HG02588 (cell line): ENCODE measurements around the gene EFCAB6.

Experiments
- ATAC-seq: cut with Tn5 transposase; IDR thresholded peaks from one replicate; pipeline ENCODE4 v1.9.1; 2021; ENCODE audit warnings: mild to moderate bottlenecking, moderate library complexity; ENCODE audit not compliant: unreplicated experiment

EFCAB6 gene

DNA sequence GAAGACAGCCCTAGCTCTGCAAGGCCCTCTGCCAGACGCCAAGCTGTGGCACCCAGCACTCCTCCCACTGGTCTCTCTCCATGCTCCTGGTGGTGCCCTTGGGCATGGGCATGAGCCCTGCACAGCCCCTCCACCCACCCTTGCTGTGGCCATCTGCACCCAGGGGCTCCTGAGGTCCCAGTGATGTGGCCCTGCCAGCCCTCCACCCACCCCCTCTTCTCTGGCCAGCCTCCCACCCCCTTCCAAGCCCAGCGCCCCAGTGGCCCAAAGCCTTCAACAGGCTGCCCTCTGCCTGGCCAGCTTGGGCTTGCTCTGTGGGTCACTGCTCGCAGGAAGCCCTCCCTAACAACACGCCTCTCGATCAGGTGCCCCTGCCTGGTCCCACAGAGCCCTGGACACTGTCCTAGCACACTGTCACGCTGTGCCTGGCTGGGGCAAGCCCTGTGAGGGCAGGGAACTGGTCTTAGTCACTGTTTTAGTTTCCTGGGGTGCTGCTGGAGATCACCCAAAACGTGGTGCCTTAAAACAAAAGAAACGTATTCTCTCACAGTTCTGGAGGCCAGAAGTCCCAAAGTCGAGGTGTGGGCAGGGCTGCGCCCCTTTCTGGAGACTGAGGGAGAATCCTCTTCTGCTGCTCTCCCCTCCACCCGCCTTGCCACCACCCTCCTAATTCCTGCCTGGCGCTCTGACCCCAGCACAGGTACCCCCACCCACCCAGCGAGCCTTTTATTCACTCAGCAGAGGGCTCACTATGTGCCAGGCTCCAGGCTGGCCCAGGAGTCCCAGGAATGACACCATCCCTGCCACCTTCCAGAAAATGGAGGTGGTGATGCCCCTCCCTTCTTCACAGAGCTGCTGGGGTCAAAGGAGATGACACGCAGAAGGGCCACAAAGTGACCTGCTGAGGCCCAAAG lies 35.5 kb upstream of the EFCAB6 start:
- ATAC-seq: no peak

GRCh38 chr22:43846966-43847365 lies 34.9 kb upstream of the EFCAB6 start:
- no peak for ATAC-seq

DNA sequence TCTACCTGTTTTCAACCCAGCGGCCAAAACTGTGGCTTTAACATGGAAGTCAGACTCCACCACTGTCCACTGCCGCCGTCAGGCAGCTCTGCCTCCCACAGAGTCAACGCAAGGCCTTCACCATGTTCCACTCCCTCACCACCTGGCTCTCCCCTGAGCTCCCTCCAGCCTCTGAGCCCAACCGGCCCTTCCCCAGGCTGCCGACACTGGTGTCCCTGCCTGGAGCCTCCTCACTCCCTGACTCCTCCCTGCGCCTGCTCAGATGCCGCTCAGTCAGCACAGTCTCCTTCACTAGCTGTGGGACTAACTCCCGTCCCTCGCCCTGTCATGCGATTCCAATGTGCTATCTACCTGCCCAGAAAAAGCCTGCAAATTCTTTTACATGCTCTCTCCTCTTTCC lies 33.9 kb upstream of the EFCAB6 start:
- ATAC-seq: no peak

- ATAC-seq: no peak
Observed at GRCh38 chr22:43844560-43845545, 32.7 kb upstream of the EFCAB6 start.

GRCh38 chr22:43843783-43844530 lies 31.9 kb upstream of the EFCAB6 start:
- ATAC-seq: no peak

DNA sequence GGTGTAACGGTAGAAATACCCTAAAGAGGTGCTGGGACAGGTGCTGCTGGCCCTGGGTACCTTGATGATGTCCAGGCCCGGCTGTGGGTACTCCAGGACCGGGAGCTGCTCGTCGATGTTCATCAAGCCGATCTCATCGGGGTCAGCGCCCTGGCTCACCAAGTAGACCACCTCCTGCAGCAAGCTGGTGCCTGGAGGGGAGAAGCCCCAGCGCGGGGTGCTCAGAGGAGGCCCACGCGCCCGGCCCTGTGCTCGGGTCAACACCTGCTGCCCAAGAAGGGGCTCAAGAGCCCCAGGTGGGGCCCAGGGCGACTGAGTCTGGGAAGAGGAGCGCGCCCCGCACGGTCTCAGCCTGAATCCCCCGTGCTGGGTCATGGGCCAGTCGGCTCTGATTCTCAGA lies 29.6 kb upstream of the EFCAB6 start:
- ATAC-seq: no peak

DNA sequence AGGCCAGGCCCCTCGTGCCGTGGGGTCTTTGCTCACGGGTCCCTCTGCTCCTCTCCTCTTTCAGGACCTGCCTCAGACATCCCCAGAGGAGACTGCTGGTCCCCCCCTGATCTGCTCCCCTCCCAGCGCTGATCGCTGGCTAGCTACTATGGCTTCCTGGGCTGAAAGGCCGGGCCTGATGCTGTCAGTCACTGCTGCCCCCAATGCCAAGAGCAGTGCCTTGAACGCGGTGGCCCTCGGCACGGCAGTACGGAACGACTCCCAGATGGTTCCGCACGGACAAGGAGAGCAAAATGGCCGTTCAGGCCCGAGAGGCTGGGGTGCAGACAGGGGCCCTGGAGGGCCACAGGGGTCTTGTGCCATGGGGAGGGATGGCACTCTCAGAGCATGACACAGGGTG lies 28.7 kb upstream of the EFCAB6 start:
- ATAC-seq: no peak

- ATAC-seq: no peak
Observed at GRCh38 chr22:43840431-43840830, 28.3 kb upstream of the EFCAB6 start.

DNA sequence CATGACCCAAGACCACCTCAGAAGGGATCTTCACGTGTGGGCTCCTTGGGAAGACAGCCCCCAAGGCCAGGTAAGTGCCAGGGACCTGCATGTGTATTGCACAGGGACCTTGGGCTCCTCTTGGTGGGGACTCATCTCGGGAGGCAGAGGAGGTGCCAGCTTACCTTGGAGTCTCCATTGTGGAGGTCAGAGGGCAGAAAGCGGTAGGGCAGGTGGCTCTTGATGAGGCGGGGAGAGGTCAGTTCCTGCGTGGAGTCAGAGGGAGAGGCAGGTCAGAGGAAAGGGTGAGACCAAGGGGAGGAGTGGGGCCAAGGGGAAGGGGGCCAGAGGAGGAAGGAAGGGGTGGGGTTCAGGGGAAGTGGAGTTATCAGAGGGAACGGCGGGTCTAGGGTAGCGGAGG lies 27.7 kb upstream of the EFCAB6 start:
- no peak for ATAC-seq

- no peak for ATAC-seq
Observed at GRCh38 chr22:43838571-43839307, 26.6 kb upstream of the EFCAB6 start.

DNA sequence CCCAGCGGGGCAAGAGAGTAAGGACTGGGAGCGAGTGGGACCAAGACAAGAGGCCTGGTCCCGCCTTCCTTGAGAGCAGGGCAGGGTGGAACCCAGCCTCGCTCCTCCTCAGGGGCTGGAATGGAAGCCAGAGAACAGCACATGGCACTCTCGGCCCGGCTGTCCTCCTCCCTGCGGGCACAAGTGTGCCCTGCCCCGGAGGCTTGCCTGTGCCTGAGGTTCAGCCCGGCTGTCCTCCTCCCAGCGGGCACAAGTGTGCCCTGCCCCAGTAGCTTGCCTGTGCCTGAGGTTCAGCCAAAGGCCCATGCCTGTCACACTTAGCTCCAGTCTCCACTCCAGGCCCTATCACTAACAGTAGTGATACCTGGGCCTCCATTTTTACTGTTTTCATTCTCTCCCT lies 26.1 kb upstream of the EFCAB6 start:
- ATAC-seq: no peak

DNA sequence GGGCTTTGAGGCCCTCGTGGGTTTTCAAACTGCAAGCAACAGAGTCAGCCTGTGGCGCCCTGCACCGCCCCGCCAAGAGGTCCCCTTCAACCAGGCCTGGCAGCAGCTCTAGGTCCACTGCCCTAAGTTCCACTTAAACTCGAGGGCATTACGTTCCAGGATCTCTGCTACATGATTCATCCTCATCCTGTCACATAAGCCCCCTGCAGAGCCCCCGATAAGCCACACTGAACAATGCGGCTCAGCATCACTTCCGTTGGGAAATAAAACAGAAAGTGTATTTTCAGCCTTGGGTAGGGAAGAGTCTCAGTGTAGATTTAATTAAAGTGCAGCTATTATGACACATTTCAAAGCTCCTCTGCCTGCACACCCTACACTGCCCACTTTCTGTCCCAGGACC lies 25.6 kb upstream of the EFCAB6 start:
- ATAC-seq: no peak

DNA sequence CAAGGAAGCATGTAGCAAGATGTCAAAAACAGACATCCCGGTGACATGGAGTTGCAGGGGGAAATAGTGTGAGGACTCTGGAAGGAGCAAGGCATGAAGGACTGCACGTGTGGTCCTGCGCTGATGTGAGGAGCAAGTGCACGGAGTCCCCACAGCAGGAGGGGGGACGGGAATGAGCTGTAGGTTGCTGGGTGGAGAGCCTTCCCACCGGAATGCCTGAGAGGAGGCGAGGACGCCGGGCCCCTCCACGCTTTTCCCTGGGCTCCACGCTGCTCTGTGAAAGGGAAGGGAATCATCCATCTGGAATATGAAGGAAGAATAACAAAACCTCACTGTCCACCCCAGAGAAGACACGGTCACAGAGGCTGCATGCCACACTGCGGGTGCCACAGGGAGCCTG lies 23.6 kb upstream of the EFCAB6 start:
- ATAC-seq: no peak

DNA sequence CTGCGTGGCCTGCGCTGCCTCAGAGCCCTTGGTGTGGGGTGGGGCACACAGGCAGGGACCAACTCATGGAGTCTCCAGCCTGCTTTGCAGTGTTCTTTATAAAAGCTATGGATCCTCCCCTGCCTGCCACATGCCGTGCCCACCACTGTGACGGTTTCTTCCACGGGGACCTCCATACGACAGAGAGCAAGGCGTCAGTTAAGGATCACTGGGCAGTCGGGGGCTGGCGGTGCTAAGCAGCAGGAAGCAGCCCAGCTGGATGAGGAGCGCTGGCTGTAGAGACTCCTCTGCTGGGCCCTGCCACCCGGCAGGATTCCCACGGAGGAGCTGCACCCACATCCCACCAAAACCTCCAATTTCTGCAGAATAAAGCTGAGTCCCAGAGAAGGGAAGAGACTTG lies 23.1 kb upstream of the EFCAB6 start:
- ATAC-seq: no peak

GRCh38 chr22:43833286-43834240 lies 21.5 kb upstream of the EFCAB6 start:
- ATAC-seq: no peak

- ATAC-seq: no peak
Observed at GRCh38 chr22:43832393-43833265, 20.5 kb upstream of the EFCAB6 start.

DNA sequence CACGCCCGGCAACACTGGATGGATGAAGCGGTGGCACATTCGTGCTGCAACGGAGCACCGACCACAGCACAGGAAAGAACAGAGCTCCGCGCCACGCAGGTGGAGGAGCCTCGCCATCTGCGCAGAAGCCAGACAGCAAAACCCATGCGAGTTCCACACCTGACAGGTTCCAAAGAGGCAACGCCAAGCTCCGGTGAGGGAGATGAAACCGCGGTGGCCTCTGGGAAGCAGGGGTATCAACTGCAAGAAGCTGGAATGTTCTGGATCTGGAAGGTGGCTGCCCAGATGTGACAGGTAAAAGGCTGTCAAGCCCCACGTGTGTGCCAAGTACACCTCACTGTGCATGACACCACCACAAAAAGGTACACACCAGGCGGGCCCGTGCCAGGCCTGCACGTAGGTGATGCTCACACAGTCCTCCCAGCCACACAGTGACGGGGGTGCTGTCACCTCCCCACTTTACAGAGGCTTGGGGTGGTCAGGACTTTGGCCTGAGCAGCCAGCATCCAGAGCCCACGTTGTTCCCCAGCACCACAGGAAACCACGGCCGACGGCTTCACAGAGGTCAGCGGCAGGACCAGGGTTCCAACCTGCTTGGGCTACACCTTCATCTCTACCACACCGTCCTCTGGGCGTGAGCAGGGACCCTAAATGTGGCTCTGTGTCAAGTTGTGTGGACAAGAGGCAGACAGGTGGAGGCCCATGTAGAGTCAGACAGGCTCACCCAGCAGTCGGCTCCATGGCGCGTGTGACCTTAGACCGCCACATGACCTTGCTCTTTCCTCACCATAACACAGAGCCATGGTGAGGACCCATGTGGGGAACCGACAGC lies 19.7 kb upstream of the EFCAB6 start:
- ATAC-seq: no peak
